Neural progenitor cell (in vitro differentiated cells): ENCODE measurements around the gene ADRA2C. TPM values are rescaled to one million over a fixed set of nuclear protein-coding genes. Genes with fewer than 3 reads are reported as not detected.
A peak's percentile ranks its signal among the peaks of the same experiment; 100 is the strongest.

Experiments used
- DNase-seq: peaks from one replicate; pipeline ENCODE4 v3.0.0-alpha.2; 2016; ENCODE audit warnings: low spot score
- H2AFZ ChIP-seq: fragments of 200-600 bp; sonication (generic); replicated peaks from 2 replicates; pipeline ENCODE4 v1.6.1; 2016; ENCODE audit warnings: antibody characterized with exemption
- H3F3A ChIP-seq: fragments of 200-600 bp; sonication (generic); 2 replicates; pipeline ENCODE4 v1.6.1; 2016; ENCODE audit warnings: antibody characterized with exemption, low read depth
- H3K27ac ChIP-seq: fragments of 200-600 bp; sonication (generic); 2 replicates; pipeline ENCODE4 v1.5.1; 2016; ENCODE audit warnings: mild to moderate bottlenecking
- H3K27me3 ChIP-seq: fragments of 200-600 bp; sonication (generic); 2 replicates; pipeline ENCODE4 v1.6.1; 2016; ENCODE audit warnings: mild to moderate bottlenecking, moderate library complexity
- H3K36me3 ChIP-seq: fragments of 200-600 bp; sonication (generic); 2 replicates; pipeline ENCODE4 v1.5.1; 2016
- H3K4me1 ChIP-seq: fragments of 200-600 bp; sonication (generic); 2 replicates; pipeline ENCODE4 v1.6.1; 2016; ENCODE audit warnings: mixed run types
- H3K4me2 ChIP-seq: fragments of 200-600 bp; sonication (generic); 2 replicates; pipeline ENCODE4 v1.6.1; 2016
- H3K4me3 ChIP-seq: fragments of 200-600 bp; sonication (generic); 2 replicates; pipeline ENCODE4 v1.5.1; 2016
- H3K79me2 ChIP-seq: fragments of 200-600 bp; sonication (generic); 2 replicates; pipeline ENCODE4 v1.6.1; 2016; ENCODE audit warnings: low read depth
- H3K9ac ChIP-seq: fragments of 200-600 bp; sonication (generic); 2 replicates; pipeline ENCODE4 v1.6.1; 2016
- H3K9me3 ChIP-seq: fragments of 200-600 bp; sonication (generic); 2 replicates; pipeline ENCODE4 v1.5.1; 2016; ENCODE audit warnings: low read depth
- H4K20me1 ChIP-seq: fragments of 200-600 bp; sonication (generic); 2 replicates; pipeline ENCODE4 v1.6.1; 2016; ENCODE audit warnings: low read depth
- H3K27ac Mint-ChIP-seq: 3 replicates; pipeline ENCODE4 v1.8.0; 2021; ENCODE audit warnings: mixed read lengths
- H3K27me3 Mint-ChIP-seq: 2 replicates; pipeline ENCODE4 v1.8.0; 2022; ENCODE audit warnings: low read depth, mild to moderate bottlenecking, inconsistent platforms, moderate library complexity, mixed read lengths; ENCODE audit not compliant: insufficient read depth
- H3K36me3 Mint-ChIP-seq: 3 replicates; pipeline ENCODE4 v1.8.0; 2021; ENCODE audit warnings: mixed read lengths
- H3K4me1 Mint-ChIP-seq: 3 replicates; pipeline ENCODE4 v1.8.0; 2021; ENCODE audit warnings: mixed read lengths
- H3K4me3 Mint-ChIP-seq: 3 replicates; pipeline ENCODE4 v1.8.0; 2021; ENCODE audit warnings: mild to moderate bottlenecking, moderate library complexity, mixed read lengths
- H3K9me3 Mint-ChIP-seq: 3 replicates; pipeline ENCODE4 v1.8.0; 2020; ENCODE audit warnings: mixed read lengths
- EZH2 ChIP-seq: fragments of 200-600 bp; sonication (generic); IDR thresholded peaks from 2 replicates; pipeline ENCODE4 v1.6.1; 2017; ENCODE audit warnings: antibody characterized with exemption, mild to moderate bottlenecking, moderate library complexity
- EZH2phosphoT487 ChIP-seq: fragments of 200-600 bp; sonication (generic); IDR thresholded peaks from 2 replicates; pipeline ENCODE4 v1.6.1; 2017; ENCODE audit warnings: antibody characterized with exemption
- total RNA-seq: library from RNA; depleted of rRNA; stranded (reverse); fragments of >200 nt; gene quantifications from 2 replicates; pipeline ENCODE4 v1.2.3, GENCODE V29; 2015; ENCODE audit warnings: low replicate concordance
- TF ChIP-seq, protein P1 (sequence below): fragments of 200-600 bp; sonication (generic); IDR thresholded peaks from 2 replicates; pipeline ENCODE4 v1.5.1; 2017; ENCODE audit warnings: antibody characterized with exemption, mild to moderate bottlenecking

The ADRA2C gene
- total RNA-seq, 1 donor from 2014 or later, result 2.5 TPM

DNA sequence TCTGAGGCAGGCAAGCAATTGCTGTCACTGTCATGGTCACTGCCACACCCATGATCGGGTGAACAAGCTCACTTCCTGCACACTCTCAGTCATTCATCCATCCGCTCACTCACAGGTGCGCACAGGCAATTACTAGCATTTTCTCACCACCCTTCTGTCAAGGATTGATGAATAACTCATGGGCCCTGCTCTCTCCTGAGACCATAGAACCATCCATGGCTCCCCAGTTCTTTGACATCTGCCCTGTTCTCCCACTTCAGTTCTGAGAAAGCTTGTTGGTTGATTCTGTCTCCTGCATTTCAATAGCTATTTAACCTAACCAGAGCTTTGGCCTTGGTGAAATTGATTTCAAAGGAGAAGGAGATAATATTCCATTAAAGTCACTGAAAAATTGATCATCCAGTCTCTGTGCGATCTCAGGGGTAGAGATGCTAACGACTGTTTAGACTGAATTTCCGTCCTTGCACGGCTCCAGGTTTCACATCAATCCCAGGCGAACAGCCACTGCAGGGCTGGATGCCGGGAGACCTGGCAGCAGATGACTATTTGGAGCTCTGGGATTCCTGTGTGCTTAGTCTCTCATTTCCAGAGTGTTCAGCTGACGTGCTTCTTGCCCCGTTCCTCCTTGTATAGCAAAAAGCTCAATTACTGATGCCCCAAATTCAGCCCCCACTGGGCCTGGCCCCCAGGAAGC, 36.9 kb upstream of the ADRA2C start:
- Mint-ChIP-seq H3K27ac (peak overlapping the region; percentile 75), H3K4me3 (no peak overlapping the region), H3K36me3 (no peaks in the 10 kb centered on the region), H3K4me1 (peaks cover 14% of the 10 kb centered on the region), H3K9me3 (no peaks in the 10 kb centered on the region), H3K27me3 (peaks cover 15% of the 10 kb centered on the region)
- H4K20me1 ChIP-seq, result no peaks in the 10 kb centered on the region
- H3K79me2 ChIP-seq, result no peaks in the 10 kb centered on the region
- no peak overlapping the region for H3K4me3 ChIP-seq
- peaks cover 38% of the 10 kb centered on the region for H3K4me1 ChIP-seq
- H3K36me3 ChIP-seq, result no peaks in the 10 kb centered on the region
- no peak overlapping the region for H3K27ac ChIP-seq
- no peak overlapping the region for H2AFZ ChIP-seq
- H3K27me3 ChIP-seq, result peaks cover 30% of the 10 kb centered on the region
- no peak overlapping the region for H3K4me2 ChIP-seq
- no peaks in the 10 kb centered on the region for H3K9me3 ChIP-seq
- peaks cover 19% of the 10 kb centered on the region for H3F3A ChIP-seq
- no peak overlapping the region for H3K9ac ChIP-seq
- TF ChIP-seq EZH2, result no peak
- TF ChIP-seq, protein P1, sequence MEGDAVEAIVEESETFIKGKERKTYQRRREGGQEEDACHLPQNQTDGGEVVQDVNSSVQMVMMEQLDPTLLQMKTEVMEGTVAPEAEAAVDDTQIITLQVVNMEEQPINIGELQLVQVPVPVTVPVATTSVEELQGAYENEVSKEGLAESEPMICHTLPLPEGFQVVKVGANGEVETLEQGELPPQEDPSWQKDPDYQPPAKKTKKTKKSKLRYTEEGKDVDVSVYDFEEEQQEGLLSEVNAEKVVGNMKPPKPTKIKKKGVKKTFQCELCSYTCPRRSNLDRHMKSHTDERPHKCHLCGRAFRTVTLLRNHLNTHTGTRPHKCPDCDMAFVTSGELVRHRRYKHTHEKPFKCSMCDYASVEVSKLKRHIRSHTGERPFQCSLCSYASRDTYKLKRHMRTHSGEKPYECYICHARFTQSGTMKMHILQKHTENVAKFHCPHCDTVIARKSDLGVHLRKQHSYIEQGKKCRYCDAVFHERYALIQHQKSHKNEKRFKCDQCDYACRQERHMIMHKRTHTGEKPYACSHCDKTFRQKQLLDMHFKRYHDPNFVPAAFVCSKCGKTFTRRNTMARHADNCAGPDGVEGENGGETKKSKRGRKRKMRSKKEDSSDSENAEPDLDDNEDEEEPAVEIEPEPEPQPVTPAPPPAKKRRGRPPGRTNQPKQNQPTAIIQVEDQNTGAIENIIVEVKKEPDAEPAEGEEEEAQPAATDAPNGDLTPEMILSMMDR, result no peak
- no peak for TF ChIP-seq EZH2phosphoT487
- no peak for DNase-seq

DNA sequence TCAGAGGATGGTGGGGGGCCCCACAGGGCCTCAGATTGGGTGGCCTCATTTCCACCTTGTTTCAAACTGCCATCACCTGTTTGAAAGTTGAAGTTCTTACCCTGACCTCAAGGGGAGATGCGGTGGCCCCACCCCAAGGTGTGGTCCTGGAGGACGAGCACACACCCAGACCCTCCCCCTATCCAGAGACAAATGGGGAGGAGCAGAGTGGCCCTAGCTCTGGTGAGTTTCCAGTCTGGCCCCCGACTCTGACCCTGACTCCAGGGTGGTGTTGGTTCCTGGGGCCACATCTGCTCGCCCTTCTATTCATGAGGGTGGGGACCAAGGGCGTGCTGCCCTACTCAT, 36.3 kb upstream of the ADRA2C start:
- TF ChIP-seq, protein P1, result no peak
- Mint-ChIP-seq H3K4me3 (no peak overlapping the region), H3K27ac (peak overlapping the region; percentile 75), H3K36me3 (no peaks in the 10 kb centered on the region), H3K9me3 (no peaks in the 10 kb centered on the region), H3K4me1 (peaks cover 9% of the 10 kb centered on the region), H3K27me3 (peaks cover 10% of the 10 kb centered on the region)
- H3K27me3 ChIP-seq, result peaks cover 25% of the 10 kb centered on the region
- H4K20me1 ChIP-seq, result no peaks in the 10 kb centered on the region
- no peak for DNase-seq
- H3K36me3 ChIP-seq, result no peaks in the 10 kb centered on the region
- no peak overlapping the region for H3K27ac ChIP-seq
- peaks cover 33% of the 10 kb centered on the region for H3K4me1 ChIP-seq
- no peak overlapping the region for H3K4me2 ChIP-seq
- H2AFZ ChIP-seq, result no peak overlapping the region
- no peak overlapping the region for H3K9ac ChIP-seq
- no peaks in the 10 kb centered on the region for H3K79me2 ChIP-seq
- peaks cover 14% of the 10 kb centered on the region for H3F3A ChIP-seq
- H3K4me3 ChIP-seq, result no peak overlapping the region
- H3K9me3 ChIP-seq, result no peaks in the 10 kb centered on the region

DNA sequence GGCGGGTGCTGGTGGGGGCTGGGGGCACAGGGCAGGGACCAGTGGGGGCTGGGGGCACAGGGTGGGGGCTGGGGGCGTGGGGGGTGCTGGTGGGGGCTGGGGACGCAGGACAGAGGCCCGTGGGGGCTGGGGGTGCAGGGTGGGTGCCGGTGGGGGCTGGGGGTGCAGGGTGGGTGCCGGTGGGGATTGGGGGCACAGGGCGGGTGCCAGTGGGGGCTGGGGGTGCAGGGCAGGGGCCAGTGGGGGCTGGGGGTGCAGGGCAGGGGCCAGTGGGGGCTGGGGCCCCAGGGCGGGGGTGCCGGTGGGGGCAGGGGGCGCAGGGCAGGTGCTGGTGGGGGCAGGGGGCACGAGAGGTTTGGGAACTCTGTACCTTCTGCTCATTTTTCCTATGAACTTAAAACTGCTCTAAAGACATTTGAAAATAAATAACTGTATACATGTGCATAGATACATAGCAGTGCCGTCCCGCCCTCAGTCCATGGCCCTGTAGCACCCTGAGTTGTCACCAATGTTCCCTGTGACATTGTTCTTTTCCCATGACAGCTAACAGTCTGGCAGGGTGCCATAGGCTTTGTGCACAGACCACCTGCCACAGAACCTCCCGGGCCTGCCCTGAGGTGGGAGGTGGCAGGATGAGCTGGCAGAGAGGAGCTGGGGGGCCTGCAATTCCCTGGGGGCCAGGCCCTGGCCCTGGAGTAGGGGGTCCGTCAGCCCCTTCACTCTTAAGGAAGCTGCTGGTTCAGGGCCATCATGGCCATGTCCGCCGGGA, 35.6 kb upstream of the ADRA2C start:
- no peak overlapping the region for H3K4me3 ChIP-seq
- H3K27me3 ChIP-seq, result peaks cover 17% of the 10 kb centered on the region
- H2AFZ ChIP-seq, result no peak overlapping the region
- peaks cover 25% of the 10 kb centered on the region for H3K4me1 ChIP-seq
- H3K36me3 ChIP-seq, result no peaks in the 10 kb centered on the region
- H3F3A ChIP-seq, result peaks cover 7% of the 10 kb centered on the region
- Mint-ChIP-seq H3K36me3 (no peaks in the 10 kb centered on the region), H3K27me3 (peaks cover 5% of the 10 kb centered on the region), H3K9me3 (no peaks in the 10 kb centered on the region), H3K4me1 (peaks cover 6% of the 10 kb centered on the region), H3K27ac (no peak overlapping the region), H3K4me3 (no peak overlapping the region)
- H4K20me1 ChIP-seq, result no peaks in the 10 kb centered on the region
- DNase-seq, result no peak
- H3K79me2 ChIP-seq, result no peaks in the 10 kb centered on the region
- H3K27ac ChIP-seq, result no peak overlapping the region
- H3K4me2 ChIP-seq, result no peak overlapping the region
- no peak overlapping the region for H3K9ac ChIP-seq
- TF ChIP-seq, protein P1, result no peak
- TF ChIP-seq EZH2 (no peak), EZH2phosphoT487 (no peak)
- no peaks in the 10 kb centered on the region for H3K9me3 ChIP-seq
